IMR-90 (cell line): ENCODE results near the gene LHFPL3. TPM values are rescaled to one million over a fixed set of nuclear protein-coding genes. Genes with fewer than 3 reads are reported as not detected.

Experiments
- ATAC-seq: fragments of 200-7000 bp; cut with Tn5 transposase; 2 replicates; pipeline ENCODE4 v1.9.1; 2020; ENCODE audit warnings: low read depth, mild to moderate bottlenecking, moderate library complexity
- BruUV-seq: library from RNA; stranded (reverse); fragments of 400-500 nt; replicated peaks from 2 replicates; lab custom pipeline; 2021; lab: Mats Ljungman, UMichigan
- CTCF ChIA-PET: fragments of 300-600 bp; formaldehyde crosslinking; extraction: SDS; loops from one replicate; lab custom pipeline; 2021; ENCODE audit warnings: antibody characterized with exemption; lab: Yijun Ruan, JAX
- POLR2A ChIA-PET: fragments of 300-600 bp; sonication (Branson Sonifier 250); formaldehyde crosslinking; loops from one replicate; lab custom pipeline; 2022; ENCODE audit warnings: antibody characterized with exemption; ENCODE audit not compliant: unreplicated experiment; lab: Charles Lee
- DNase-seq: peaks from one replicate; pipeline ENCODE4 v3.0.0; 2013
- H2AFZ ChIP-seq: replicated peaks from 2 replicates; pipeline ENCODE3; 2013; ENCODE audit warnings: low read length, mild to moderate bottlenecking; ENCODE audit not compliant: poor library complexity
- H2AK5ac ChIP-seq: 2 replicates; pipeline ENCODE4 v1.6.1; 2013; ENCODE audit warnings: low read depth, low read length, inconsistent platforms
- H2AK9ac ChIP-seq: replicated peaks from 2 replicates; pipeline ENCODE3; 2013; ENCODE audit warnings: mild to moderate bottlenecking, low read depth, low read length, moderate library complexity; ENCODE audit not compliant: poor library complexity
- H2BK120ac ChIP-seq: 2 replicates; pipeline ENCODE4 v1.6.1; 2013; ENCODE audit warnings: low read depth, low read length, inconsistent platforms
- H2BK15ac ChIP-seq: 3 replicates; pipeline ENCODE4 v1.6.1; 2013; ENCODE audit warnings: low read depth, low read length, inconsistent platforms
- H2BK20ac ChIP-seq: 2 replicates; pipeline ENCODE4 v1.6.1; 2013; ENCODE audit warnings: low read depth, mild to moderate bottlenecking, inconsistent platforms, low read length, moderate library complexity
- H2BK5ac ChIP-seq: 2 replicates; pipeline ENCODE4 v1.6.1; 2013; ENCODE audit warnings: mild to moderate bottlenecking, low read depth, low read length, inconsistent platforms; ENCODE audit not compliant: poor library complexity, severe bottlenecking
- H3K14ac ChIP-seq: replicated peaks from 2 replicates; pipeline ENCODE4 v1.6.1; 2013; ENCODE audit warnings: low read depth, low read length, inconsistent platforms
- H3K18ac ChIP-seq: 2 replicates; pipeline ENCODE4 v1.6.1; 2013; ENCODE audit warnings: low read depth, low read length, control low read depth
- H3K23ac ChIP-seq: 2 replicates; pipeline ENCODE4 v1.6.1; 2013; ENCODE audit warnings: low read depth, low read length, inconsistent platforms
- H3K27ac ChIP-seq: 2 replicates; pipeline ENCODE4 v1.5.1; 2013; ENCODE audit warnings: mild to moderate bottlenecking, control low read depth, low read length; ENCODE audit not compliant: insufficient read depth
- H3K27me3 ChIP-seq: 2 replicates; pipeline ENCODE4 v1.6.1; 2013; ENCODE audit warnings: low read length; ENCODE audit not compliant: control insufficient read depth, insufficient read depth
- H3K36me3 ChIP-seq: 2 replicates; pipeline ENCODE4 v1.6.1; 2013; ENCODE audit warnings: low read length, mixed read lengths; ENCODE audit not compliant: control insufficient read depth, insufficient read depth
- H3K4ac ChIP-seq: 2 replicates; pipeline ENCODE4 v1.6.1; 2013; ENCODE audit warnings: low read depth, low read length, inconsistent platforms
- H3K4me1 ChIP-seq: 2 replicates; pipeline ENCODE4 v1.6.1; 2013; ENCODE audit warnings: low read length, mixed read lengths; ENCODE audit not compliant: control insufficient read depth, insufficient read depth
- H3K4me2 ChIP-seq: 2 replicates; pipeline ENCODE4 v1.6.1; 2013; ENCODE audit warnings: low read depth, mild to moderate bottlenecking, control low read depth, low read length, moderate library complexity
- H3K4me3 ChIP-seq: 2 replicates; pipeline ENCODE4 v1.5.1; 2013; ENCODE audit warnings: low read depth, mild to moderate bottlenecking, control low read depth, low read length, moderate library complexity; ENCODE audit not compliant: insufficient read depth
- H3K56ac ChIP-seq: 2 replicates; pipeline ENCODE4 v1.6.1; 2013; ENCODE audit warnings: low read length, inconsistent platforms; ENCODE audit not compliant: insufficient read depth; ENCODE audit errors: extremely low read depth
- H3K79me1 ChIP-seq, 2 experiments: 2 replicates each; pipeline ENCODE4 v1.6.1; 2013; ENCODE audit warnings: low read length in 2 of 2, inconsistent platforms in 1 of 2, low read depth in 1 of 2
- H3K9ac ChIP-seq: 2 replicates; pipeline ENCODE4 v1.6.1; 2013; ENCODE audit warnings: low read depth, low read length, control low read depth
- H3K9me1 ChIP-seq: 2 replicates; pipeline ENCODE4 v1.6.1; 2013; ENCODE audit warnings: low read length, inconsistent platforms; ENCODE audit not compliant: insufficient read depth
- H3K9me3 ChIP-seq: 2 replicates; pipeline ENCODE4 v1.6.1; 2013; ENCODE audit warnings: low read length; ENCODE audit not compliant: control insufficient read depth, insufficient read depth
- H4K20me1 ChIP-seq: 2 replicates; pipeline ENCODE4 v1.6.1; 2013; ENCODE audit warnings: low read length, inconsistent platforms; ENCODE audit not compliant: insufficient read depth
- H4K5ac ChIP-seq: 2 replicates; pipeline ENCODE4 v1.6.1; 2013; ENCODE audit warnings: mild to moderate bottlenecking, low read depth, low read length, control low read depth
- H4K8ac ChIP-seq, 2 experiments: 2 replicates each; pipeline ENCODE4 v1.6.1; 2013; ENCODE audit warnings: low read depth in 2 of 2, low read length in 2 of 2, control low read depth in 1 of 2, inconsistent platforms in 1 of 2
- H4K91ac ChIP-seq: 2 replicates; pipeline ENCODE4 v1.6.1; 2013; ENCODE audit warnings: low read depth, low read length, inconsistent platforms; ENCODE audit not compliant: insufficient read depth
- CTCF ChIP-seq: conservative IDR thresholded peaks from 2 replicates; pipeline ENCODE4 v1.5.1; 2012; ENCODE audit warnings: mild to moderate bottlenecking, low read depth, low read length, improper control_type of control experiment
- MAFK ChIP-seq: IDR thresholded peaks from 2 replicates; pipeline ENCODE4 v1.6.1; 2012; ENCODE audit warnings: low read depth, low read length, improper control_type of control experiment
- MXI1 ChIP-seq: IDR thresholded peaks from 2 replicates; pipeline ENCODE4 v1.6.1; 2012; ENCODE audit warnings: low read depth, mild to moderate bottlenecking, low read length, moderate library complexity, borderline replicate concordance
- NFE2L2 ChIP-seq: fragments of 150-350 bp; IDR thresholded peaks from 2 replicates; pipeline ENCODE4 v1.6.1; 2016; ENCODE audit warnings: low read depth, mild to moderate bottlenecking, low read length
- USF2 ChIP-seq: fragments of 150-350 bp; IDR thresholded peaks from 2 replicates; pipeline ENCODE4 v1.6.1; 2017; ENCODE audit warnings: mild to moderate bottlenecking, antibody characterized with exemption, low read length, low read depth
- WGBS, 2 experiments: methylation state at CpG; one replicate each; pipeline versions ENCODE4 v1.1.5 to v1.1.7; 2013; ENCODE audit warnings: missing lambda C conversion rate in 2 of 2; ENCODE audit not compliant: insufficient read length in 1 of 2; ENCODE audit errors: extremely low coverage in 2 of 2; 5-methylcytosine and 5-hydroxymethylcytosine counted together
- dilution Hi-C: fragments of 300-500 bp; cut with HindIII; formaldehyde crosslinking; loops from one replicate; pipeline ENCODE4 v1.14.3; 2018; ENCODE audit warnings: low sequenced_read_pairs; ENCODE audit not compliant: unreplicated experiment
- in situ Hi-C: fragments of 300-500 bp; cut with MboI; formaldehyde crosslinking; loops from 3 replicates; pipeline ENCODE4 v1.14.3; 2019; ENCODE audit warnings: low sequenced_read_pairs, inconsistent platforms, mixed read lengths
- intact Hi-C: fragments of 100-400 bp; cut with micrococcal nuclease; formaldehyde crosslinking; loops from 2 replicates; pipeline ENCODE4 v1.10.0; 2022
- polyA plus RNA-seq, 3 experiments: library from polyadenylated mRNA; depleted of rRNA; stranded (reverse); fragments of >200 nt; gene quantifications; 2 replicates each; pipeline ENCODE4 v1.2.3, GENCODE V29; 2012; ENCODE audit warnings: low replicate concordance in 1 of 3
- total RNA-seq: library from RNA; depleted of rRNA; stranded (reverse); fragments of >200 nt; gene quantifications from 2 replicates; pipeline ENCODE4 v1.2.3, GENCODE V29; 2012

LHFPL3 gene
- total and polyA plus RNA-seq, 2 of the 4 experiments (the other 2 are of a cell fraction): not detected

- DNase-seq (no peak), ATAC-seq (no peak)
- no TSS peak for BruUV-seq
- no peak for TF ChIP-seq USF2
- no peak for TF ChIP-seq NFE2L2
- TF ChIP-seq CTCF: no peak
- TF ChIP-seq MXI1: no peak
- TF ChIP-seq MAFK: no peak
- H4K20me1 ChIP-seq: no peaks in the 10 kb centered on the region
- no peak overlapping the region for H2BK20ac ChIP-seq
- intact Hi-C loops (no loop called here), dilution Hi-C loops (no loop called here), in situ Hi-C loops (no loop called here)
- H3K14ac ChIP-seq: no peak overlapping the region
- H3K4me3 ChIP-seq: no peak overlapping the region
- H3K4ac ChIP-seq: no peak overlapping the region
- H4K5ac ChIP-seq: no peak overlapping the region
- H3K4me2 ChIP-seq: no peak overlapping the region
- H3K9ac ChIP-seq: no peak overlapping the region
- ChIA-PET CTCF (no interaction called here), POLR2A (no interaction called here)
- no peak overlapping the region for H2BK120ac ChIP-seq
- peaks cover 5% of the 10 kb centered on the region; the same call in 1 of the 2 replicates for H3K9me3 ChIP-seq
- no peak overlapping the region for H3K56ac ChIP-seq
- H2BK15ac ChIP-seq: no peak overlapping the region
- H3K18ac ChIP-seq: no peak overlapping the region
- H2BK5ac ChIP-seq: no peak overlapping the region
- H3K23ac ChIP-seq: no peak overlapping the region
- H3K79me1 ChIP-seq: no peaks in the 10 kb centered on the region
- no peaks in the 10 kb centered on the region for H3K4me1 ChIP-seq
- H2AFZ ChIP-seq: no peak overlapping the region
- 25% methylated on average over 2 of the region's 6 CpGs; no CpG with 5 or more reads in 1 of the 2 experiments for WGBS, 2 experiments
- no peak overlapping the region for H2AK5ac ChIP-seq
- no peak overlapping the region for H3K27ac ChIP-seq
- H3K9me1 ChIP-seq: no peaks in the 10 kb centered on the region
- no peak overlapping the region for H4K8ac ChIP-seq
- H3K36me3 ChIP-seq: no peaks in the 10 kb centered on the region
- H4K91ac ChIP-seq: no peak overlapping the region
- no peaks in the 10 kb centered on the region for H3K27me3 ChIP-seq
- no peak overlapping the region for H2AK9ac ChIP-seq
Observed at GRCh38 chr7:104416866-104417393, 88.5 kb downstream of the LHFPL3 start.
